WERI-Rb-1 (cell line): Measurements from ENCODE around the gene MKI67.

ENCODE experiments used
- DNase-seq: peaks from one replicate; pipeline ENCODE4 v3.0.0-alpha.2; 2020
- H3K27ac ChIP-seq: fragments of 250-450 bp; sonication (Bioruptor Pico); 2 replicates; pipeline ENCODE4 v1.5.1; 2020; ENCODE audit warnings: mild to moderate bottlenecking, moderate library complexity
- H3K27me3 ChIP-seq: fragments of 250-450 bp; sonication (Bioruptor Pico); 2 replicates; pipeline ENCODE4 v1.5.1; 2021; ENCODE audit warnings: mild to moderate bottlenecking, low read depth, moderate library complexity; ENCODE audit not compliant: insufficient read depth, severe bottlenecking
- H3K36me3 ChIP-seq: fragments of 250-450 bp; sonication (Bioruptor Pico); 2 replicates; pipeline ENCODE4 v1.5.1; 2020; ENCODE audit warnings: mild to moderate bottlenecking, moderate library complexity
- H3K4me3 ChIP-seq: 2 replicates; pipeline ENCODE4 v1.5.1; 2011; ENCODE audit warnings: low read depth, mild to moderate bottlenecking, control low read depth, low read length
- H3K9me3 ChIP-seq: fragments of 250-450 bp; sonication (Bioruptor Pico); 2 replicates; pipeline ENCODE4 v1.5.1; 2021; ENCODE audit warnings: mild to moderate bottlenecking, moderate library complexity; ENCODE audit not compliant: severe bottlenecking
- TF ChIP-seq, protein P1 (sequence below): IDR thresholded peaks from 2 replicates; pipeline ENCODE4 v1.5.1; 2011; ENCODE audit warnings: low read depth, mild to moderate bottlenecking, control low read depth, inconsistent platforms, low read length

Gene MKI67

DNA sequence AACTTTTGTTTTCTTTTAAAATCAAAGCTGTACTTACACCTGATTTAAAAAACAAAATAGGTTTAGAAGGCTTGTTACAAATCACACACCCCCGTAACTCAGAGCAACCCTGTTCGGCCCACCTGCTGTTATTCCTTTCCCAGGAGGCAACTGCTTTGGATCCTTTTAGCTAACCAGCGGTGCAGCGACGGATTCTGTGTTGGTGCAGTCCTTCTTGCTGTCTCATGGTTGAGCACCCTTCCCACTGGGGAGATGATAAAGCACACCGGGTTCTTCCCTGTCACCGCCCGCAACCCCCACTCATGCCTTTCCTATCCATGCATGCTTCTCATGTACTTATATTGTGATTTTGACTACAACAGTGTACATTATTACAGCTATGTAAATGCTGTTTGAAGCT is 24.8 kb upstream of the MKI67 start:
- Histone ChIP-seq H3K27ac (no peak overlapping the region), H3K27me3 (no peaks in the 10 kb centered on the region), H3K36me3 (no peaks in the 10 kb centered on the region), H3K9me3 (no peaks in the 10 kb centered on the region), H3K4me3 (no peak overlapping the region)
- DNase-seq: no peak
- TF ChIP-seq, protein P1, sequence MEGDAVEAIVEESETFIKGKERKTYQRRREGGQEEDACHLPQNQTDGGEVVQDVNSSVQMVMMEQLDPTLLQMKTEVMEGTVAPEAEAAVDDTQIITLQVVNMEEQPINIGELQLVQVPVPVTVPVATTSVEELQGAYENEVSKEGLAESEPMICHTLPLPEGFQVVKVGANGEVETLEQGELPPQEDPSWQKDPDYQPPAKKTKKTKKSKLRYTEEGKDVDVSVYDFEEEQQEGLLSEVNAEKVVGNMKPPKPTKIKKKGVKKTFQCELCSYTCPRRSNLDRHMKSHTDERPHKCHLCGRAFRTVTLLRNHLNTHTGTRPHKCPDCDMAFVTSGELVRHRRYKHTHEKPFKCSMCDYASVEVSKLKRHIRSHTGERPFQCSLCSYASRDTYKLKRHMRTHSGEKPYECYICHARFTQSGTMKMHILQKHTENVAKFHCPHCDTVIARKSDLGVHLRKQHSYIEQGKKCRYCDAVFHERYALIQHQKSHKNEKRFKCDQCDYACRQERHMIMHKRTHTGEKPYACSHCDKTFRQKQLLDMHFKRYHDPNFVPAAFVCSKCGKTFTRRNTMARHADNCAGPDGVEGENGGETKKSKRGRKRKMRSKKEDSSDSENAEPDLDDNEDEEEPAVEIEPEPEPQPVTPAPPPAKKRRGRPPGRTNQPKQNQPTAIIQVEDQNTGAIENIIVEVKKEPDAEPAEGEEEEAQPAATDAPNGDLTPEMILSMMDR: no peak

DNA sequence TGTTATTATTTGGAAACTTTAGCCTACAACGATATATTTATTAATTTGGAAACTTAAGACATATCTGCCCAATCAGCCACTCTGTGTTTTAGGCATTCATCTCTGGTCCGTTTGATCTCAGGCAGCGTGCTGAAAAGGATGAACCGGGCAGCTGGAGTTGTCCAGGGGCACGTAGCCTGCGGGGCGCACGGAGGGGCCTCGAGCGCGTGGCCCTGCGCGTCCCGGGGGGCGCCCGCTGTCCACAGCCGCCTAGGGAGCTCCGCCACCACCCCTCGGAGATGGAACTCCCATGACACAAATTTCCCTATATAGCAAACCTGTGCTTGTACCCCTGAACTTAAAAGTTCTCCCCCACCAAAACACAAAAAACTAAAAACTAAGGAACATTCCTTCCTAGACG is 24.3 kb upstream of the MKI67 start:
- TF ChIP-seq, protein P1: no peak
- no peaks in the 10 kb centered on the region for H3K27me3 ChIP-seq
- DNase-seq: no peak
- H3K9me3 ChIP-seq: no peaks in the 10 kb centered on the region
- no peaks in the 10 kb centered on the region for H3K36me3 ChIP-seq
- peak overlapping the region; percentile 60 for H3K4me3 ChIP-seq
- no peak overlapping the region for H3K27ac ChIP-seq

DNA sequence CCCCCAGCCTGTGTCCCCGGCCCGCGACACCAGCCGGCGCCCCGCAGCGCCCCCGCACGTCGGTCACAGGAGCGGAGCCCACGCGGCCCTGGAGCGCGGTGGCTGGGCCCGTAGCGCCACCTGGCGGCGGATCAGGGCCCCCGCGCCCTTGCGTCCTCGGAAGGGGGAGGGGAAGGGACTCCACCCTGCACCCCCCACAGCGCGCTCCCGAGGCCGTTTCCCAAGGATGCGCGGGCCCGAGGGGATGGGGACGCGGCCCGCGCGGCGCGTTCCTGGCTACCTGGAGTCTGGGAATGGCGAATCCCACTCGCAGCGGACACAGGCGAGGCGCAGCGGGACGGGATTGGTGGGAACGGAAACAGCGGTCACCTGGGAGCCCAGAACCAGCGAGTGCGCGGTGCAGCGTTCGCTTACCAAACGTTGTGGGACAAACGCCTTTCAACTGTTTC is 23.8 kb upstream of the MKI67 start:
- Histone ChIP-seq H3K36me3 (no peaks in the 10 kb centered on the region), H3K27ac (no peak overlapping the region), H3K4me3 (peak overlapping the region; percentile 60), H3K9me3 (no peaks in the 10 kb centered on the region), H3K27me3 (no peaks in the 10 kb centered on the region)
- TF ChIP-seq, protein P1: peak; percentile 96
- peak; percentile 87 for DNase-seq

DNA sequence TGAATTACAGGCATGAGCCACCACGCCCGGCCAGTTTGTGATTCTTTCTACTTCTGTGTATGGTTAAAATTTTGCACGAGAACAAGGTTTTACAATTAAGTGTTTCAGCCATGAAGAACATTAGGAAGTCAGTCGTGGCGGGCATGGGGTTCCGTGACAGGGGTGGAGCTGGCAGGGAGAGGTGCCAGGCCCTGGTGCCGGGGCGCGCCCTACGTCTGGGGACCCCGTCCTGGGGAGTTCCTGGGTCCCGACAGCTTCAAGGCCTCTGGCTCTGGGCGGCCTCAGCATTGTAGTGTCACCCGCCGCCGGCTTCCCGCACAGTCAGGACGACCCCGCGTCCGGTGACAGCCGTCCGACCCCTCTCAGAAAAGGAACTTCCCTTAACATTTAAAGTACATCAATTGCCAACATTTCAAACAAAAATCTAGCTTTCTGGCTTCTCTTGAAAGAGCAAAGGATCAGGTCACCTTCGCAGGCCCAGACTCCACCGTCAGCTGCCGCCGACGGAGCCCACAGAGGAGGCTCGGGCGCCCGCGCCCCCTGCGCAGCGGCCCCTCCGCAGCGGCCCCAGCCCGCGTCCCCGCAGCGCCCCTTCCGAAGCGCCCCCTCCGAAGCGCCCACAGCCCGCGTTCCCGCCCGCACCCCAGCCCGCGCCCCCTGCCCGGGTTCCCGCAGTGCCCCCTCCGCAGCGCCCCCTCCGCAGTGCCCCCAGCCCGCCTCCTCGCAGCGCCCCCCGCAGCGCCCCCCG is 23.2 kb upstream of the MKI67 start:
- DNase-seq: no peak
- peak overlapping the region; percentile 13; the same call in 1 of the 2 replicates for H3K4me3 ChIP-seq
- no peaks in the 10 kb centered on the region for H3K27me3 ChIP-seq
- no peaks in the 10 kb centered on the region for H3K36me3 ChIP-seq
- no peak overlapping the region for H3K27ac ChIP-seq
- TF ChIP-seq, protein P1: no peak
- no peaks in the 10 kb centered on the region for H3K9me3 ChIP-seq

DNA sequence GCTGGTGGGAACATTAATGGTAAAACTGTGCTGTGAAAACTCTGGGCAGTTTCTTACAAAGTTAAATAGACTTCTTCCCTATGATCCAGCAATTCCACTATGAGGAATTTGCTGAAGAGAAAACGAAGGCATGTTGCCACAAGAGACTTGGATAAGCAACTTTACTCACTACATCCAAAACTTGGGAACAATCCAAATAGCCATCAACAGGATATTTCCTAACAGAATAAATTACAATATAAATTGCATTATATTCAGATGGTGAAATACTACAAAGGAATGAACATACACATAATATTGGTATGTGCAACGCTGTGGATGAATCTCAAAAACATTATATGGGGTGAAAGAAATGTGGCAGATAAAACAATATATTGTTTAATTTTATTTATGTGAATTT is 21.4 kb upstream of the MKI67 start:
- TF ChIP-seq, protein P1: no peak
- Histone ChIP-seq H3K4me3 (no peak overlapping the region), H3K9me3 (no peaks in the 10 kb centered on the region), H3K27me3 (no peaks in the 10 kb centered on the region), H3K27ac (no peak overlapping the region), H3K36me3 (no peaks in the 10 kb centered on the region)
- no peak for DNase-seq

DNA sequence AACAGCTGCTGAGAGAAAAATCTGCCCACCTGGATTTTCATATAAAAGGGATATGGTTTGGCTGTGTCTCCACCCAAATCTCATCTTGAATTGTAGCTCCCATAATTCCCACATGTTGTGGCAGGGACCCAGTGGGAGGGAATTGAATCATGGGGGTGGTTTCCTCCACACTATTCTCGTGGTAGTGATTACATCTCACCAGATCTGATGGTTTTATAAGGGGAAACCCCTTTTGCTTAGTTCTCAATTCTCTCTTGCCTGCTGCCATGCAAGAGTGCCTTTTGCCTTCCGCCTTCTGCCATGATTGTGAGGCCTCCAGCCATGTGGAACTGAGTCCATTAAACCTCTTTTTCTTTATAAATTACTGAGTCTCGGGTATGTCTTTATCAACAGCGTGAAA is 20.8 kb upstream of the MKI67 start:
- Histone ChIP-seq H3K27ac (no peak overlapping the region), H3K9me3 (no peaks in the 10 kb centered on the region), H3K27me3 (no peaks in the 10 kb centered on the region), H3K36me3 (no peaks in the 10 kb centered on the region), H3K4me3 (no peak overlapping the region)
- TF ChIP-seq, protein P1: no peak
- no peak for DNase-seq
